Chondrocyte (in vitro differentiated cells): ENCODE results near the gene CRYGN. TPM values are rescaled to one million over a fixed set of nuclear protein-coding genes. Genes with fewer than 3 reads are reported as not detected.

Experiments
- DNase-seq: peaks from one replicate; pipeline ENCODE4 v3.0.0; 2021; ENCODE audit warnings: mixed read lengths, low spot score
- H3K27ac Mint-ChIP-seq: one replicate; pipeline ENCODE4 v1.8.0; 2021; ENCODE audit warnings: mild to moderate bottlenecking, moderate library complexity, mixed read lengths; ENCODE audit not compliant: unreplicated experiment
- H3K27me3 Mint-ChIP-seq: 2 replicates; pipeline ENCODE4 v1.8.0; 2021; ENCODE audit warnings: low read depth, mixed read lengths
- H3K36me3 Mint-ChIP-seq: 2 replicates; pipeline ENCODE4 v1.8.0; 2021; ENCODE audit warnings: low read depth, mixed read lengths
- H3K4me1 Mint-ChIP-seq: 2 replicates; pipeline ENCODE4 v1.8.0; 2021; ENCODE audit warnings: low read depth, mild to moderate bottlenecking, mixed read lengths
- H3K4me3 Mint-ChIP-seq: one replicate; pipeline ENCODE4 v1.8.0; 2021; ENCODE audit warnings: mild to moderate bottlenecking, moderate library complexity, mixed read lengths; ENCODE audit not compliant: unreplicated experiment
- H3K9me3 Mint-ChIP-seq: 2 replicates; pipeline ENCODE4 v1.8.0; 2021; ENCODE audit warnings: low read depth, mixed read lengths
- total RNA-seq: library from RNA; stranded (reverse); gene quantifications from 3 replicates; pipeline ENCODE4 v1.2.1, GENCODE V29; 2021
- TF ChIP-seq, protein P1 (sequence below): fragments of 200-600 bp; sonication (generic); IDR thresholded peaks from 2 replicates; pipeline ENCODE4 v1.5.0; 2021; ENCODE audit warnings: antibody characterized with exemption, mild to moderate bottlenecking, moderate library complexity

The CRYGN gene
- total RNA-seq, 1 donor from 2014 or later, result not detected

DNA sequence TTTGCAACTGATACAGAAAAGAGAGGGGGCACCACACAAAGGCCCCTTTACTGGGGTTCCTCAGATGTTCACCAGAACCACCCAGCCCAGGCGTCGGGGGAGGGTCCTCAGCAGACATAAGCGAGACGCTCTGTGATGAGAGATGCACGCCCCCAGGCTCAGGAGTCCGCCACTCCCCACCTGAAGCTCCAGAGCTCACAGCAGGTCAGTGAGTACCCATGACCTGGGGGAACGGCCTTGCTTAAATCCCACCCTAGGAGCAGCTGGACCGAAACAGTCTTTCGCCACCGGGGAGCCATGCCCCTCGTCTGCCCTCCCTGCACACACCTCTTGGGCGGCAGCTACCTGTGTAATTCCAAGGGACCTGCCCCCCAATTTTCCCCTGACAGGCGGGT is 2.8 kb downstream of the CRYGN start:
- TF ChIP-seq, protein P1, sequence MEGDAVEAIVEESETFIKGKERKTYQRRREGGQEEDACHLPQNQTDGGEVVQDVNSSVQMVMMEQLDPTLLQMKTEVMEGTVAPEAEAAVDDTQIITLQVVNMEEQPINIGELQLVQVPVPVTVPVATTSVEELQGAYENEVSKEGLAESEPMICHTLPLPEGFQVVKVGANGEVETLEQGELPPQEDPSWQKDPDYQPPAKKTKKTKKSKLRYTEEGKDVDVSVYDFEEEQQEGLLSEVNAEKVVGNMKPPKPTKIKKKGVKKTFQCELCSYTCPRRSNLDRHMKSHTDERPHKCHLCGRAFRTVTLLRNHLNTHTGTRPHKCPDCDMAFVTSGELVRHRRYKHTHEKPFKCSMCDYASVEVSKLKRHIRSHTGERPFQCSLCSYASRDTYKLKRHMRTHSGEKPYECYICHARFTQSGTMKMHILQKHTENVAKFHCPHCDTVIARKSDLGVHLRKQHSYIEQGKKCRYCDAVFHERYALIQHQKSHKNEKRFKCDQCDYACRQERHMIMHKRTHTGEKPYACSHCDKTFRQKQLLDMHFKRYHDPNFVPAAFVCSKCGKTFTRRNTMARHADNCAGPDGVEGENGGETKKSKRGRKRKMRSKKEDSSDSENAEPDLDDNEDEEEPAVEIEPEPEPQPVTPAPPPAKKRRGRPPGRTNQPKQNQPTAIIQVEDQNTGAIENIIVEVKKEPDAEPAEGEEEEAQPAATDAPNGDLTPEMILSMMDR, result no peak
- DNase-seq, result no peak
- Mint-ChIP-seq H3K9me3 (no peaks in the 10 kb centered on the region), H3K27me3 (no peaks in the 10 kb centered on the region), H3K4me1 (peaks cover 27% of the 10 kb centered on the region), H3K4me3 (no peak overlapping the region), H3K27ac (no peak overlapping the region), H3K36me3 (no peaks in the 10 kb centered on the region)

DNA sequence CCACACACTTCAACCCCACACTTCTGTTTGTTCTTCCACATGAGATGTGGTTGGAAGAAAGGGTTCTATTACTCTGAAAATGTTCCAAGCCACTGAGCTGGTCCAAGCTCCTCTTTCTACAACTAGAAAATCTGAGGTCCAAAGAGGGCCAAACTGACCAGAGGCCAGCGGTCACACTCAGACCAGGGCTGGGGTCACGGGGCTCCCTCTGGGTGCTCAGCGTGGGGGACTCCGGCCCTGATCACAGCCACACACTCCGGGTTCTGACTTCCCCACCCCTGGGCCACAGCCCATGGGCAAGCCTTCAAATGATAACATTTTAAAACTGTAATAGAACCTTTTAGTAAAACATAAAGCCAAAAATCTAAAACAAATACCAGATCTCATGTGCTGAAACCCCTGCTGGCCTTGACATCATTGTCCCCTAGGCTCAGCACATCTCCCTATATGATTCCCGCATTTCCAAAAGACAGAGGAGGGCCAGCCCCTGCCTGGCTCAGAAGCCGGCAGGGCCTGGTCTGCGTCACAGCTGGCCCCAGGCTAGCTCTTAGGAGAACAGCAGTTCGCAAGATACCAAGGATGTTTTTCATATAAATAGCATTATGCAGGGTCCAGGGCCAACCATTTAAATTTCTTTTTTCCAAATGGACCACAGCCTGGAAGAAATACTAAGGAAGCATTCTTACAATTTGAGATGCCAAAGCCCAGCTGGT is 3.3 kb downstream of the CRYGN start:
- DNase-seq, result no peak
- H3K27ac Mint-ChIP-seq, result peak overlapping the region; percentile 57

DNA sequence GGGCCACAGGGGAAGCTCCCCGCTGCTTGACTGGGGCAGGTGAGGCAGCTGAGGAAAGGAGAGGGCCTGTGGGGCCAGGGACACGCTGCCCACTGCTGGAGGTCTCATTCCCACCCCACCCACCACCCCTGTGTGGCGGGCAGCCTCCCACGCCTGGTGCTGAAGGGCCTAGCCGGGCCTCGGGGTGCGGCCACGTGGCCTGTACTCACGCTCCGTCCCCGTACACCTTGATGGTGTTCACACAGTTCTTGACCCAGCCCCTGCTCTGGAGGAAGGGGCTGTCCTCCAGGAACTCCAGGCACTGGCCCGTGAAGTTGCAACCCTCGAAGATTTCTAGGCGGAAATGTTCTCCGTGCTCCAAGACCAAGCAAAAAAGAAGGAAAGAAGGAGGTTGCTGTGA is 4.0 kb downstream of the CRYGN start:
- Mint-ChIP-seq H3K27me3 (no peaks in the 10 kb centered on the region), H3K4me1 (peaks cover 18% of the 10 kb centered on the region), H3K27ac (peak overlapping the region; percentile 49), H3K9me3 (no peaks in the 10 kb centered on the region), H3K36me3 (no peaks in the 10 kb centered on the region), H3K4me3 (no peak overlapping the region)
- TF ChIP-seq, protein P1, result no peak
- no peak for DNase-seq

More for the DNA sequence above, 3.3 kb downstream of the CRYGN start:
- no peaks in the 10 kb centered on the region for H3K36me3 Mint-ChIP-seq
- H3K27me3 Mint-ChIP-seq, result no peaks in the 10 kb centered on the region
- H3K4me3 Mint-ChIP-seq, result no peak overlapping the region
- H3K9me3 Mint-ChIP-seq, result no peaks in the 10 kb centered on the region
- TF ChIP-seq, protein P1, result no peak
- H3K4me1 Mint-ChIP-seq, result peaks cover 24% of the 10 kb centered on the region

DNA sequence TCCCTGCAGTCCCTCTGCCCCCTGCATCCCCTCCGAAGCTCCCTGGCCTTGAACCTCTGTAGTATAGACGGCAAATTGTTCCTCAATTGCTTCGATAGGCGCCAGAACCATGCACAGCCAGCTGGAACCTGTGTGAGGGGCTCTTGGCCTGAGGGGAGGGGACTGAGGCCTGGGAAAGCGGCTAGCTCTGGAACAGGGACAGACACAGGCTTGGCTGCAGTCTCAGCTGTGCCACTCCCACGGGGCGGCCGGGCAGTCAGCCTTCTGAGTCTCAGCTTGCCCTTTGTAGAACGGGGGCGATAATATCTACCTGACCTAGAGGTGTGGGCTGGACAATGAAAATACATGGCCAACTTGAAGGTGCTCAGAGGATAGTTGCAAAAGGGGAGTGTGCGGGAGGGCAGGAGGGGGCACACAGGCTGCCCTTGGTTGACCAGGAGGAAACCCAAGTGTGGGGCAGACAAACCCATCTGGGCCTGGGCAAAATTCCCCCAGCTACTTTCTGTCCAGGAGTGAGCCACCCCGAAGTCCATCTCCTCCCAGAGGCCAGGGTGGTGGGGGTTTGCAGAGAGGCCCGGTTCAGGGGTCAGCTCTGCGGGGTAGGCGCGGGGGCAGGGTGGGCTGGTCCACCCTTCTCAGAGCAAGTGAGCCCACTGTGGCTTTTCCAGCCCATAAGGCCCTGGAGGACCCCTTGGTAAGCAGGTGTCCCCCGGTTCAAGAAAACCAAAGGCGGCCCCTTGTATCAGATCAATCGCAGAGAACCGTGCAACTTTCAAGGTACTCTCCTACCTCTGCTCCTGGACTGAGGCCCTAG is 4.6 kb downstream of the CRYGN start:
- Mint-ChIP-seq H3K27ac (no peak overlapping the region), H3K27me3 (no peaks in the 10 kb centered on the region), H3K4me1 (peaks cover 11% of the 10 kb centered on the region), H3K36me3 (no peaks in the 10 kb centered on the region), H3K9me3 (no peaks in the 10 kb centered on the region), H3K4me3 (no peak overlapping the region)
- DNase-seq, result no peak
- TF ChIP-seq, protein P1, result no peak

DNA sequence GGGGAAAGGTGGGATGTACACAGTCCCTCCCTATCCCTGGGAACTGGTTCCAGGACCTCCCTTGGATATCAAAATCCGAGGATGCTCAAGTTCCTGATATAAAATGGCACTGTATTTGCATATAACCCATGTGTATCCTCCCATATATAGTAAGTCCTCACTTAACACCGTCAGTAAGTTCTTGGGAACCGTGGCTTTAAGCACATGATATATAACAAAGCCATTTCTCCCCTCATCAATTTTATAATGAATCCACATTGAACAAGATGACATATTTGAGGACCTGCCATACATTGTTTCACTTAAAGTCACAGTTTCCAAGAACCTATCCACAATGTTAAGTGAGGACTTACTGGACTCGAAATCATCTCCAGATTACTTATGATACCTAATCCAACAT is 5.4 kb downstream of the CRYGN start:
- DNase-seq, result no peak
- H3K9me3 Mint-ChIP-seq, result no peaks in the 10 kb centered on the region
- TF ChIP-seq, protein P1, result no peak
- H3K36me3 Mint-ChIP-seq, result no peaks in the 10 kb centered on the region
- H3K27ac Mint-ChIP-seq, result no peak overlapping the region
- H3K27me3 Mint-ChIP-seq, result no peaks in the 10 kb centered on the region
- H3K4me3 Mint-ChIP-seq, result no peak overlapping the region
- H3K4me1 Mint-ChIP-seq, result peaks cover 12% of the 10 kb centered on the region
